Activated CD4-positive, alpha-beta T cell treated with anti-CD3 and anti-CD28 coated beads for 4 hours (primary cell): ENCODE data around the gene TSHZ1.

ENCODE experiments used
- DNase-seq, 2 donors: peaks; one replicate each; pipeline ENCODE4 v3.0.0-alpha.2; 2020

Gene TSHZ1

DNA sequence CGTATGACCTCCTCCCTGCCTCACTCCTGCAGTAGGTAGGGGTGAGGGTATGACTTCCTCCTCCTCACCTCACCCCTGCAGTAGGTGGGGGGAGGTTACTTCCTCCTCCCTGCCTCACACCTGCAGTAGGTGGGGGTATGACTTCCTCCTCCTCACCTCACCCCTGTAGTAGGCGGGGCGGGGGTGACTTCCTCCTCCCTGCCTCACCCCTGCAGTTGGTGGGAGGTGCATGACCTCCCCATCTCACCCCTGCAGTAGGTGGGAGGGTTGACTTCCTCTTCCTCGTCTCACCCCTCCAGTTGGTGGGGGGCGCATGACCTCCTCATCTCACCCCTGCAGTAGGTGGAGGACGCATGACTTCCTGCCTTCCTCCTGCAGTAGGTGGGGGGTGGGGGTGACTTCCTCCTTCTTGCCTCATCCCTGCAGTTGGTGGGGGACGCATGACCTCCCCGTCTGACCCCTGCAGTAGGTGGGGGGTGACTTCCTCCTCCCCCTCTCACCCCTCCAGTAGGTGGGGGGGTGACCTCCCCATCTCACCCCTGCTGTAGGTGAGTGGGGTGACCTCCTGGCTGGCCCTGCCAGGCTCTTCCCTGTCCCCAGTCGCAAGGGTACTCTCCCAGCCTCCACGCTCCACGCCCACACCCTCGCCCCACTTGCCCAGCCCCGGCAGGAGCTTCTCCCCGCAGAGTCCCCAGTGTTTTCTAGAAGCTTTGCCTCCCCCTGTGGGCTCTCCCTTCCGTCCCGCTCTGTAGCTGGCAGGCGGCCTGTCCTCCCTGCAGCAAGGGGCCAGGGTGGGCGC is 39.3 kb downstream of the TSHZ1 start:
- DNase-seq: no peak

DNA sequence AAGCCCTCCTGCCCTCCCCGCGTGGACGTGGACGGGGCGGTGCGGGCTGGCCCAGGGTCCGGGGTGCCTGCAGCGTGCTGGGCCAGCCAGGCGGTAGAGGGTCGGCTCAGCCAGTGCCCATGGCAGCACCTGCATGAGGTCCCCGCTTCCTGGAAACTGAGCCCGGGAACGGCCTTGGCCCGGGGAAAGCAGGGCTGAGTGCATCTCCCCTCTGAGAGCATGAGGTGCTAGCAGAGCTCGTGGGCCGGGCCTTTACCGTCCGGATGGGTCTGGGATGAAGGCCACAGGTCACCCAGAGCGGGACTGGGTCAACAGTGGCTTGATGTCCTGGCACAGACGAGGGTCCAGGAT is 39.8 kb downstream of the TSHZ1 start:
- DNase-seq: no peak

DNA sequence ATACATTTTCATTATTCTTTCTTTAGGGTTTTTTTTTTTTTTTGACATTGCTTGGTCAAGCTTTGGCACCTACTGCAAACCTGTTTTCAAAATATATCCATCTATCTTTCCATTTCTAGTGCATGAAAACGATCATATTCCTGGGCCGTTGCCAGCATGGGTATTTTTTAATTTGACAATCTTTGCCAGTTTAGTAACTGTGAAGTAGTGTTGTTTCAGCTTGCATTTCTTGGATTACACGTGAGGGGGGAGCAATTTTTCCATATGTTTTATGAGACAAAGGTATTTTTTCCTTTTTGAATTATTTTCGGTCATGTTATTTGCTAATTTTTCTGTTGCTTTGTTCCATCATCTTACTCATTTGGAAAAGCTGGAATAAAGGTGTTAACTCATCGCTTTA is 40.9 kb downstream of the TSHZ1 start:
- no peak for DNase-seq

DNA sequence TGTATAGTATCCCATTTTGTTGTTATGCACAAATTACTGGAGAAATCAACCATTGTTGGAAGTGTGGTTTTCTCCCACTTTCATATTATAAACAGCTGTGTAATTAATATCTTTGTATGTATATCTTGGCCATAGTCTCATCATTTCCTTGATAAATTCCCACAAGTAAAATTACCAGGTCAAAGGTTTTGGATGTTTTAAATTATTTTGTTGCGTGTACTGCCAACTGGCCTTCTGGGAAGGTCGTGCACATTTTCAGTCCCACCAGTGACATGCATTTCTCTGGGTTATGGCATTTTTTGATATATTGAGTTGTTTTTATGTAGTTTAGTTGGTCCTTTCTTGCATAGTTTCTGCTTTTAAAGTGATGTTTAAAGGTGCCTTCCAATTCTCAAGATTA is 41.5 kb downstream of the TSHZ1 start:
- no peak for DNase-seq

DNA sequence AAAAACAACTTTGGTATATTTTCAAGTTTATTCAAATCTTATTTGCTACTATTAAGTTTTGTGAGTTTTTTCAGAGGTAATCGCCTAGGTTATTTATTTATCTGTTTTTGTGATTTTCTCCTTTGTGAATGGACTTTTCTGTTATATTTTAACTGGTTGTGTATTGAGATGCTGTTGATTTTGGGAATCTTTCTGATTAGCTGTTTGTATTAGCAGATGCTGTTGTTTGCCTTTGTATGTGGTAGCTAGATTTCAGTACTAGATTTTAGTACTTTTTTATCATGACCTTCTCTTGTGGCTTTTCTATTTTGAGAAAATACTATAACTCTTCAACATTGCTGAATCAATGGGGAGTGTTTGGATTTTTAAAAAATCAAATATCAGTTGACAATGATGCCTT is 42.4 kb downstream of the TSHZ1 start:
- DNase-seq: no peak

DNA sequence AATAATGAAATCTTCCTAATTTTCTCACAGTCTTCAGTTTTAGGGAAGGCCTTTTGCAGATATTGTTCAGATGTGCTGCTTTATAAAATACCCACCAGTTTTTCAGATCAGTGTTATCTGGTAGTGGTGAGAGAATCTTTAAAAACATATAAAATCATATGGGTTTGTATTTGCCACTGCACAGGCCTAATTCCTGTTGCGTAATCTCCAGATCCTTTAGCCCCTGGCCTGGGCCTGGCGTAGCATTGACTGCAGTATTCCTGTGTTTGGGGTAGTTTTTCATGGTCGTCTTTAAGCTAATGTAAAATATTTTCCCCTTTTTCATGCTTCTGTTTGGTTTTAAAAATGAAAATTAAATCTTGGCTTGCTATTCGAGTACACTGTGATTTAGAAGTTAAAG is 43.2 kb downstream of the TSHZ1 start:
- DNase-seq: no peak

DNA sequence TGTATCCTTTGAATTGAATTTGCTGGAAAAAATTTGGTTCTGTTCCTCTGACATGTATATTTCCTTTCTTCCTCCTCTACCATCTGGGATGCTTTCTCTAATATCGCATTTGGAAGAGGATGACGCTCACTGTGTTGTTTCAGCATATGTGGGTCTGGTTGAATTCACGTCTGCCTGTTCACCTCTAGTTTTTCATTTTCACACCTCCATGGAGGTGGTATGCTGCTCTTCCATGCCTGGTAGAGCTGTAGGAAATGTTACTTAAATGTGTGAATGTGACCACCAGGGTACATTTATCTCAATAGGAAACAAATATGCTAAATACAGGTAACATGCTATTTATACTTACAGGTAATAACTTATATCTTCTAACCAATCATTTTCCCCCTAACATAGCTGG is 44.5 kb downstream of the TSHZ1 start:
- DNase-seq: no peak

DNA sequence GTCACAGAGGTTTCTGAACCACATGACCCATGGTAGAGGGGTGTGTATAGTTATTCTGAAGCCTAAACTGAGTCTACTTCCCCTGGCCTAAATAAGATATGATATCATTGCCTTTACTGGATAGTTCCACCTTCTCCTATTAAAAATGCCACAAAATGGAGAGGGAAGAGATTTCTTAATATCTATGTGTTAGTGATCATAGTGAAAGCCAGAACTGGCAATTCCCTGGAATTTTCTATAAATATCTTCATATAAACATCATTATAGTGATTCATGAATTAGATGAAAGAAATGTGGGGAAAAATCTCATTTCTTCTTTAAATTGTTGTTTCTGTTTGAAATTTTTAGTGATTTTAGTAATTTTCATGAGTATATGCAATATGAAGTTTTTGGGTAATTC is 45.8 kb downstream of the TSHZ1 start:
- DNase-seq: no peak

DNA sequence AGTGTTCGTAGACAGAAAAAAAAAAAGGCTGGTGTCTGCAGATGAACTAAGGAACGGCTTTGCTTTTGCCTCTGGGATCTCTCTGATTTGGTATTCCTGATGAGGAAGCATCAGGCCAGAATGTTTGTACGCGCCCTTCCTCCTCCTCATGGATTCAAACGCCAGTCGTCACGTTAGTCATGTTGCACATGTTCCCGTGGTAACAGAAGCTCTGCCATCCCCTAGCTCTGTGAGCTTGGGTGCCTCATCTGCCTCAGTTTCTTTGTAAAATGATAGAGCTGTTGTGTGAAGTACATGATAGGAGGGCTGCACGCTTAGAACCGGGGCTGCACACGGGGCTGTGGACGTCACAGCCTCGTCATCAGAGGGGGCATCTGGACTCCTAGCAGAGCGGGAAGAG is 47.0 kb downstream of the TSHZ1 start:
- no peak for DNase-seq

DNA sequence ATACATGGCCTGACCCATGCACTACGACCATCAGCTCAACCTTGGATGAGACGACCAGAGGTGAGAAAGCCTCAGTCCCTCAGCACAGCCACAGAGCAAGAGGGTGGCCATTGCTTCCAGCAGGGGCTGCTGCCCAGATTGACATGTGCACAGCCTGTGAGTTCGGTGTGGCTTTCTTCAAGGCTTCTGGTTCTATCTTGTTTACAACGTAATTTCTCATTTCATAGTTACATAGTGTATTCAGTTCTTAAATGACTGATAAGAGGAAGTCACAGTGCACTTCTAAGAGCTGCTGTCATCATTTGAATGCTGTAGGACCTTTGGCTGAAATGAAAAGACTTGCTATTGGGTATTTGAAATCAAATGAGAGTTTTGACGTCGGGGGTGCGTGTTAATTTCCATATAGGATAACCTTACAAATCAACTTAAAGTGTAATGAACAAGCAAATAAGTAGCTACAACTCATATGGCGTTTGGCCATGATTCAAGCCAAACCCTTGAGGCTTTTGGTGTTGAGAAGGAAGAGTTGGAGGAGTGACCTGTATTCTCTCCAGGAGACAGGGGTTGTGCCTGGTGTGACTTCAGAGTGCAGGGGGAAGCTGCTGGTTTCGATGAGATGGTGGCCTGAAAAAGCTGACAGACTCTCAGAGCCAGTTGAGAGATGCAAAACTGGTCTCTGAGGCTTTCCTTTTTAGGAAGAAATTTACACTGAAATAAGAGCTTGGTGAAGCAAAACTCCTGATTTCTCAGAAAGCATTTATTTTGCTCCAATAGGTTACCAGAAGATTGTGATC is 51.0 kb downstream of the TSHZ1 start:
- no peak for DNase-seq

DNA sequence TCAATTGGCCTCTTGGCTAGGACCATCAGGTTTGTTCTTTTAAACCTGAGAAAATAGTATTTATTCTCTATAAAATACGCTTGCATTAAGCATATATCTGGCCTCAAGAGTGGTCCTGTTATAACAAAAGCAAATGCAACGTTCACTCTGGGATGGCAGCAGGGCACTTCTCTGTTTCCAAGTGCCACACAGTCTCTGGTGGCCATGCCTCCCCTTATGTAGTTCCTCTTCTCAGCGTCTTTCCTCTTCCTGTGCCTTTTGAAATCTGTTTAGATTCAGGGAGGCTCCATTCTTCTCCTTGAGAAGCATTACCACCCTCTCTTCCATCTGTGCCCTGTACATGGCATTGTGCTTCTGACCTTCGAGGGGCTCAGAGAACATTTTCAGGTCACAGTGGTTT is 51.9 kb downstream of the TSHZ1 start:
- DNase-seq: no peak

DNA sequence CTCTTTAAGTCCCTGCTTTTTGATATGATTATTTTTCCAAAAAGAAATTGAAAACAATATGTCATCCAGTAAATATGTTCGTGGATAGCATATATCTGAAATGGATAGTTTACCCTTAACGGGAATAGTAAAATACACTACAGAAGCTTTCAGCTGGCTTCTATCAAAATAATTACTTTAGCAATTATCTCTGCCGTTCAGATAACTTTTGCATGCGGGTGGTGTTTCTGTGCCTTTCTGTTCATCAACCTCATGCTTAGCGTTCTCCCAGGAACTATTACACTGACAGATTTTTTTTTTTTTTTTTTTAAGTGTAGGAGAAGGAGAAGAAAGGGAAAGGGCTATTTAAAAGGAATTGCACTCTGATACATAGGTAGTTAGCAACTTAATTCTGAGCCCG is 53.6 kb downstream of the TSHZ1 start:
- no peak for DNase-seq

DNA sequence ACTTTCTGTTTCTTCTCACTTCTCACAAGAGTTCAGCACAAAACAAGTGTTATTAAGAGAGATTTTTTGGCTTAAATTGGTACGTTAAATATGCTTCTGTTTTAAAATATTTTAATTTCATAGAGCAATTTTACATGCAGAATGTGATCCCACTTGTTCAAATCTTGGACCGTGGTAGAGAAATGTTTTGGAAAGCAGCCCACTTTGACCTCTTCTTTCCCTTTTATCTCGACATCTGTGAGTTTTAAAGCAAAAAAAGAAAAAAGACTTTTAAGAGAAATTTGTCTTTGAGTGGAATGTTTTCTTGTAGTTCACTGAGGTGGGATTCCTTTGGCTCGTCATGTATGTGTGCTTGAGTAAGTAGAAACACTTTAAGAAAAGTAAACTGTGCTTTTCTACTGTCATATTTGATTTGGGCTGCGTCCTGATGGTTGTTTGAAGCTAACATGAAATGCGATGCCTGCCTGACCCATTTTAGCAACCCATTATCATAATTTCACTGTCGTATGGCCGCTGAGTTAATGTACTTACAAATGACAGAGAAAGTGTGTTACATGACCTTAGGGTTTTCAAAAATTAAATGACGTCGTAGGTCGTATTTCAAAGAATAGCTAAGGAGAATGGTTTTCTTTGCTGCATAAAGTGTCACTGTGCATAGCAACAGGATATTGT is 54.5 kb downstream of the TSHZ1 start:
- no peak for DNase-seq

DNA sequence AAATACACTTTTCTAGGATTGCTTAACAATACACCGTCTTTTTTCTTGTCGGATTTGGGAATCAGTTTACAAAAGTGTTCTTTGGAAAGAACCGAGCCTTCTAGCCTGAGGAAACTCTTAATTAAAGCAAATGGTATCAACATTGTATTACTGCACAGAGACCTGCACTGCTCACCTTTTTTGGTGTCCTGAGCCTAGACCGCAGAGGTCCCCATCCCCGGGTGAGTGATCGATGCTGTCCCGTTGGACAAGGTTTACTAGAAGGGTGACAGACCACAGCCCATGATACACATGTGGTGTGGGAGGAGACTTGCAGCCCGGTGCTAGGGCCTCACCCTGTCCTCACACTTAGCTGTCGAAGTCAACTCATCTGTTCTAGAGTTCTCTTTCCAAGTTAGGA is 55.3 kb downstream of the TSHZ1 start:
- no peak for DNase-seq

DNA sequence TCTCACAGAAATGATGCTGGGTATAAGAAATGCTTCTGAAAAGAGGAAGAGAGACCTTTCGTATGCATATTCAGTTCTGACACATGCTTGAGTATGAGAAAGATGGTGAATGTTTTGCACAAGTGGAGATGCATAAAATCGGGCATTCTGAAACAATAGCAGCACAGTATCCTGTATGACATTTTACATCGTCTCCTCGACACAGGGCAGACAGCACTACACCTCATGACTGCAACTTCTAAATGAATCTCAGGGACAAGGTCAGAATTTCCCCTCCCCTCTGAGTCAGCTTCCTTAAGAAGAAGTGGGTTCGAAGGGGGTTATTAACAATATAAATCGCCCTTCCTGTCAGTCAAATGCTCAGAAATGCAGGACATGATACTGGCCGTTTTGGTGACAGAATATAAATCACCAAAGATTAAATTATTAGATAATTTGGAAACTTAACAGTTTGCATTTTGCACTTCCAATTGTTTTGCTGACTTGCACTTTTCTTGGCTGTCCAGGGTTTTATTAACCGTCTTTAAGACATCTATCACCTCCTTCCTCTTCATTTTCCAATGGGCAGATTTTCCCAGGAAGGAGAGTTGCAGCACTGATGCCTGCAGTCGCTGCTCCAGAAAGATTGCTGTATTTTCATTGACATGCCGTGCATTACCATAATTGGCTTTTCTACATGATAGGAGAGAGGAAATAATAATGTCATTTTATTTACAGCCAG is 57.2 kb downstream of the TSHZ1 start:
- no peak for DNase-seq

DNA sequence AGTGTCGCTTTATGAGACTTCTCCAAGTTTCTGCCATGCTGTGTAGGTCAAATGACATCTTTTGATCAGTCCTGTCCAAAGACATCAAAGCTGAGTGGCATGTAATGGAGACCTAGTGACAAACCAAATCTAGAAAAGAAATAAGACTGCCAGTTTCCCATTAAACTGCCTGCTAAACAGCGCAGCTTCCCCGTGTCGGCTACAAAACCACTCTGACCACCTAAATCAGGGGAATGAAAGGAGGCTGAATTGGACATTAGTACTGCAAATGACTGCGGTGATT is 57.7 kb downstream of the TSHZ1 start:
- no peak for DNase-seq

DNA sequence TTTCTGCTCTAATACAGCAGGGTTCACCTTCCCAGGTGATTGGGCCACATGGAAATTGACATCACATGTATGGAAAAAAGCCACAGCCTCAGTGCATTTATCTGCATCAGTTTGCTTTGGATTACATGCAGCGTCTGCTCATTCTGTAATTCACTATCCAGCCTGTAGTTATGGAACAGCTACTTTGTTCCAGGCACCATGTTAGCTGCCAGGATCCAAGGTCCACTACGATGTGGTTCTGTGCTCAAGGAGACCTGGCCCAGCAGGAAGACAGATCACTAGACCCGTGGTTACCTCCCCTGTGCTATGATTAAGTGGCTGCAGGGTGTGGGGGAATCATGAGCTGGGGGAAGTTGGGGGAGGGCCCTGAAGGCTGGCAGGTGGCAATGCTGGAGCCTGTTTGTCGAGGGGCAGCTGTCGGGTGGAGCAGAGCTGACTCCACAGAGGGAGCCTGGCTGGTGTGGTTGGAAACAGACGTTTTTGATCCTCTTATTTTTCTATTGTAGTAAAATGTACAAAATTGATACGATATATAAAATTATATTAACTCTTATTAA is 58.6 kb downstream of the TSHZ1 start:
- DNase-seq: no peak

DNA sequence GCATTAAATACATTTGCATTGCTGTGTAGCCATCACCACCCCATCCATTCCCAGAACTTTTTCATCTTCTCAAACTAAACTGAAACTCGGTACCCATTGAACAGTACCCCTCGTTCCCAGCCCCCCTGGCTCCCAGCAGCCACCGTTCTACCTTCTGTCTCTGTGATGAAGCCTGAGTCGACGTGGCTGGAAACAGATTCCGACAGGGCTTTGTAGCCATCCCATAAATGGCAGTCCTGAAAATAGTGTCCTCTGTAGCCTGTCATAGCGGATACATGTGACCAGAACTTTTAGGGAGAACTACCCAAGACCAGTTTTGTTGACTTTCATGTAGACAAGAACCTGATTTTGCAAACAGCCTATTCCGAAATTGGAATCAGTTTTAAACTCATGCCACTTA is 59.1 kb downstream of the TSHZ1 start:
- DNase-seq: no peak

DNA sequence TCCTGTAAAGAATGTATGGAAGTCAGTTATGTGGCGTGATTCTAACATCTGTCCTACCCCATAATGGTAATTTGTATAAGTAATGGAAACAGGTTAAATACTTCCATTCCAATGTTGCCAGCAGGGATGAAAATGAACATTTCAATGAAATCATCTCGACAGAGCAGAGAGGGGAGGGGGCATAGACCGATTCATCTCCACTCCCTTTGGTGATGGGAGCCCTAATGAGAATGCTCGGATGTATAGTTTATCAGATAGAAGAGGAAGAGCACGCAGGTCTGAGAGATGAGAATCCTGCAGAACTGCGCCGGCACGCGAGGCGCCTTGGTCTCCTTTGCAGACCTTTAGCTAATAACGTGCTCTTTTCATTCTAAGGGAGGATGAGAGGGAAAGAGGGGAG is 61.4 kb downstream of the TSHZ1 start:
- no peak for DNase-seq

DNA sequence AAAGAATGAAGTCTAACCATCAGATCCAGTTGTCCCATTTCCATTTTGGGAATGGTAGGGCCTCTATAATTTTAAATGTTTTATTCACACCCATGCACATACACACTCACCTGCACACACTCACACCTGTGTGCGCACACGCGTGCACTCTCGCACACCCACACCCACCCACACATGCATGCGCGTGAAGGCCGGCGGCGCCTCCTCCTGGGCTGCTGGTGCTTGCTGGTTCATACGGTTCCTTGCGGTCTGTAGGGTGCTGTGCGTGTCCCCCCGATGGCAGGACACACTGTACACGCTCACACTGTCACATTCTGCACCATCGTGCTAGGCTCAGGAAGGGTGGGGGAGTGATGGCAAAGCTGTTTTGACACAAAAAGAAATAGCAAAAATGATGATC is 63.2 kb downstream of the TSHZ1 start:
- no peak for DNase-seq

DNA sequence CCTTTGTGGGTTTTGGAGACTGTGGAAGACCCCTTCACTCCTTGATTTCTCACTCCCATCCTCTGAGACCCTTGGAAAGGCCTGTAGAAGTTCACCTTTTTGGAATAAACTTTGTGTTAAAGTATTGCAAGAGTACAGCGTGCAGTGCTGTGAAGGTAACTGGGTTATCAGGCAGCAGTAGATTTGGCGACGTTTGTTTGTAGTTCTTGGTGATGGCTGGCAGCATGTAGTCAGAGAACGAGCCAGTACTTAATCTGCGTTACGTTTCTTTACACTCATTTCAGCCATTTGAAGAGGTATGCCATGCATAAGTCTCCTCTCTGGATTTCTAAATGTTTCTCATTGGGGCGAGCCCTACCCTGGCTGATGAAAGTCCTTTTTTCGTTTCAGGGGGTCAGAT is 64.6 kb downstream of the TSHZ1 start:
- DNase-seq: no peak

DNA sequence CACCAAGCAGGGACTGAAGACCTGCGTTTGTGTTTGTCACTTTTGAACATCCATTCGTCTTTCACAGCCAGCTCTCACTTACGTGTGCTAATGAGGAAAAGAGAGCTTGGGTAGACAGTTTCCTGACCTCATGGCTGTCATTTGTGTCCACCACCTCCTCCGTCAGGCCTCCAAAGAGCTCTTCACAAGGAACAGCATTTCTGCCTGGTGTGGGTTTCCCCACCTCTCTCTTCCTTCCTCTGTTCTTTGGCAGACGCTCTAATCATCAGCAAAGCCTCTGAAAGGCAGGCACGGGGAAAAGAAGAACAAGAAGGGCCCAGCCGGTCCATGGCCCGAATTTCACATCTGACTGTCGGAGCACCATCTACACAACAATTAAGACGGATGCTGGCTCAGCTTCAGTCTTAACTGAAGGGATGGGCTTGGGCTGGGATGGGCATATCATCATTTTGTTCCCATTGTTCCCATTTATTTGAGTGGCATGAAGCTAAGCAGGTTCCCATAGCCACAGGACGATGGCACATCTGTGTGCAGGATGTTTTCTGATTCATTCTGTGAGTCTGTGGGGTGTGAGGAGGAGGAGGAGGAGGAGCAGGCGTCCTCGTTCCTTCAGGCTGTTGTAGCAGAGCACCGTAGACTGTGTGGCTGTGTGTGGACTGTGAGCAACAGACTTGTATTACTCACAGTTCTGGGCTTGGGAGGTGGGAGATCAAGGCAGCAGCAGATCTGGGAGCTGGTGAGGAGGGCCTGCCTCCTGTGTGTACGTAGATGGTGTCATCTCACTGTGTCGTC is 66.4 kb downstream of the TSHZ1 start:
- DNase-seq: no peak

DNA sequence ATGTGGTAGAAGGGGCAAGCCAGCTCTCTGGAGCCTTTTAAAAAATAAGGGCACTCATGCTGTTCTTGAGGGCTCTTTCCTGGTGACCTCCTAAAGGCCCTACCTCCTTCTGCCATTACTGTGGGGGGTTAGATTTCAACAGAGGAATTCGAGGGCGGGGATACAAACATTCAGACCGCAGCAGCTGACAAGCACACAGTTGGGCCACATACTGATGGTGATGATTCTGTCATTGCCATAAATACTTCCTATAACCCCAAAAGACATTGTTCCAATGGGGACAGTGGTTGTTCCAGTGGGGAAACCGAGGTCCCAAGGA is 67.0 kb downstream of the TSHZ1 start:
- DNase-seq: no peak
